C4-2B (cell line): Measurements from ENCODE around the gene RALGAPA2.

Experiments used
- ZFX ChIP-seq: fragments of 450-650 bp; IDR thresholded peaks from 2 replicates; pipeline ENCODE4 v1.6.1; 2017
- TF ChIP-seq, protein P1 (sequence below): fragments of 450-650 bp; conservative IDR thresholded peaks from 2 replicates; pipeline ENCODE4 v1.5.1; 2017; ENCODE audit warnings: mild to moderate bottlenecking

DNA sequence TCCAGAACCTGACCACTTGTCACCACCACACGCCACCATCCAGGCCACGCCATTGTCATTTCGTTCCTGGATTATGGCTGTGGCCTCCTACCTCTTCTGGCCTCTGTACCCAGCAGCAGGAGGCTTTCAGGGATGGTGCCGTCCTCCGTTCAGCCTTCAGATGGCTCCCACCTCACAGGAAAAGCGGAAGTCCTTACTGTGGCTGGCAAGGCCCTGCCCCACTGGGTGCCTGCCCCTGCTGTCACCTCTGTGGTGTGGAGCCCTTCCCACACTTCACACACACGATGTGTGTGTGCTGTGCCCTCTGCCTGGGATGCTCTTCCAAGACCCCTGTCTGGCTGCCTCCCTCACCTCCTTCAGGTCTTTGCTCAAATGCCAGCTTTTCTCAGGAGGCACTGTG lies 275.1 kb downstream of the RALGAPA2 start:
- TF ChIP-seq, protein P1, sequence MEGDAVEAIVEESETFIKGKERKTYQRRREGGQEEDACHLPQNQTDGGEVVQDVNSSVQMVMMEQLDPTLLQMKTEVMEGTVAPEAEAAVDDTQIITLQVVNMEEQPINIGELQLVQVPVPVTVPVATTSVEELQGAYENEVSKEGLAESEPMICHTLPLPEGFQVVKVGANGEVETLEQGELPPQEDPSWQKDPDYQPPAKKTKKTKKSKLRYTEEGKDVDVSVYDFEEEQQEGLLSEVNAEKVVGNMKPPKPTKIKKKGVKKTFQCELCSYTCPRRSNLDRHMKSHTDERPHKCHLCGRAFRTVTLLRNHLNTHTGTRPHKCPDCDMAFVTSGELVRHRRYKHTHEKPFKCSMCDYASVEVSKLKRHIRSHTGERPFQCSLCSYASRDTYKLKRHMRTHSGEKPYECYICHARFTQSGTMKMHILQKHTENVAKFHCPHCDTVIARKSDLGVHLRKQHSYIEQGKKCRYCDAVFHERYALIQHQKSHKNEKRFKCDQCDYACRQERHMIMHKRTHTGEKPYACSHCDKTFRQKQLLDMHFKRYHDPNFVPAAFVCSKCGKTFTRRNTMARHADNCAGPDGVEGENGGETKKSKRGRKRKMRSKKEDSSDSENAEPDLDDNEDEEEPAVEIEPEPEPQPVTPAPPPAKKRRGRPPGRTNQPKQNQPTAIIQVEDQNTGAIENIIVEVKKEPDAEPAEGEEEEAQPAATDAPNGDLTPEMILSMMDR, result no peak
- TF ChIP-seq ZFX, result no peak
